ENCODE results near the gene CLCN7. TPM values are rescaled to one million over a fixed set of nuclear protein-coding genes. Genes with fewer than 3 reads are reported as not detected.

The CLCN7 gene
- total RNA-seq (10 to 100 TPM; 28.4 to 70.9 (median 62.8) TPM), polyA plus RNA-seq (10 to 100 TPM; 16.3 to 31.0 TPM)
- long read RNA-seq, donor 1, transcript CLCN7-209 (7 exons, 2,740 nt): major isoform, 7 of 72 reads
- long read RNA-seq, donor 1, partial matches to known transcripts: 50 of 72 reads
- long read RNA-seq, donor 1, other reads (novel, unspliced or antisense): 13 of 72 reads
- long read RNA-seq, donor 2, full-length matches to known transcripts: 9 of 9 reads
- long read RNA-seq, donor 2, partial matches to known transcripts: 0 of 9 reads
- long read RNA-seq, donor 2, other reads (novel, unspliced or antisense): 0 of 9 reads
- long read RNA-seq, donor 3, full-length matches to known transcripts: 66 of 145 reads
- long read RNA-seq, donor 3, partial matches to known transcripts: 45 of 145 reads
- long read RNA-seq, donor 3, other reads (novel, unspliced or antisense): 34 of 145 reads

DNA sequence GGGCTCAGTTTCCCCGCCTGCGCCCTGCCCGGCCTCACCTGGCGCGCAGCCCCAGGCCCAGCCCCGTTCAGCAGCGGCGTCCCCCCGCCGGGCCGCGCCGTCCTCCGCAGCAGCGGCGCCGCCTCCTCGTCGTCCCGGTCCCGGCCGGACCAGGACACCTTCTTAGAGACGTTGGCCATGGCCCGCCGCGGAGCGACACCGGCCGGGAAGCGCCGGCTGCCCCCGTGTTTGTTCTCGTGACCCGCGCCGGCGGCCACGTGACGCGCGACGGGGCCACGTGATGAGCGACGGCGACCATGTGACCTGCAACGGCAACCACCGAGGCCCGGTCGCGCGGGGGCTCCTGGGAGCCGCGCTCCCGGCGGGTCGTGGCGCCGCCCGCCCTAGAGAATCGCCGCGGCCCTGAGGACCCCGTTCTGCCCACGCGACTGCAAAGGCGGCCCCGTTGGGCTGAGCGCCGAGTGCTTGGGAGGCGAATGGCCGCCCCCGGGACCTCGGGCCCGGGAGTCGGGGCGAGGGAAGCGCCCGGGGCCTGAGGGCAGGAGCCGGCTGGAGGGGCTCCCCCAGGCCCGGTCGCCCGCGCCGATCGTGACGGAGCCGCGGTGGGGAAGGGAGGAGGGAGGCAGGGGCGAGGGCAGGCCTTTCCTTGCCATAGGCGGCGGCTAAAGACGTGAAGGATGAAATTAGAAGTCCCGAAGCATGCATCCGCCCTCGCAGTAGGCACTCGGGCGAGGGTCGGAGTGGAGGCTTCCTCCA lies at the start of gene CLCN7:
Gene CLCN7, minus strand, starts transcription at position 233 of the 756 bp plus-strand sequence. Its CDS starts 54 bp downstream, at position 179.
- peak; percentile 55 for TF ChIP-seq EP300 (IDR thresholded peaks at IDR 0.05)
- peak; percentile 87 for TF ChIP-seq POLR2A (IDR thresholded peaks at IDR 0.05)
- TF ChIP-seq CTCF (IDR thresholded peaks at IDR 0.05): no peak
- no peaks in the 10 kb centered on the region for H3K9me3 ChIP-seq
- intact Hi-C loops (cut with DNase I): loop anchor here in 1 of 4 donors (10.0 kb wide), 1 partner anchor 220 kb away; no protein-coding TSS in a partner anchor
- DNase-seq: peak; percentile 87 to 93 (median 90)
- H3K4me1 ChIP-seq (ENCODE audit: insufficient read depth): peaks cover 11% of the 10 kb centered on the region
- H3K4me3 ChIP-seq: peak within 1 kb of the TSS; percentile 68
- peak within 1 kb of the TSS; percentile 79 to 91 for H3K27ac ChIP-seq
- no peaks in the 10 kb centered on the region for H3K36me3 ChIP-seq
- H3K27me3 ChIP-seq: no peaks in the 10 kb centered on the region
- 0 to 1% (median 1%) methylated on average over 23 to 99 of the region's 99 CpGs for WGBS, 3 donors

DNA sequence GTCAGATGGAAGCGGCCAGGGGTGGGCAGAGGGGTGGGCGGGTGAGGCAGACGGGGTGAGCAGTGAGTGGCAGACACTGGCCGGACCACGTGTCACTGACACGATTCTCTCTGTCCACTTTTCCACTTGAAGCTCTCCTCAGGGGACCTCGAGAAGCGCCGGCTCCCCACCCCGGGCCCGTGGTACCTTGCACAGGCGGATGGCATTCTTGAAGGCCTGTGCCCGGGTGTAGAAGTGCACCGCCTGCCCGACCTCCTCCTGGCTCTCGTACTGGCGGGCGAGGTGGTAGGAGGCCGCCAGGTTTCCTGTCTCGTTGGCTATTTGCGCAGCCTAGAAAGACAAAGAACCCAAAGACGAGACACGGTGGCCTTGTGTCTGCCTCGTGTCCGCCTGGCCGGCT lies 49.5 kb upstream of the CLCN7 start:
- TF ChIP-seq EP300 (IDR thresholded peaks at IDR 0.05): no peak
- no peak for TF ChIP-seq CTCF (IDR thresholded peaks at IDR 0.05)
- no peak for TF ChIP-seq POLR2A (IDR thresholded peaks at IDR 0.05)
- Histone ChIP-seq H3K36me3 (no peaks in the 10 kb centered on the region), H3K4me3 (no peak overlapping the region), H3K27me3 (no peaks in the 10 kb centered on the region), H3K9me3 (no peaks in the 10 kb centered on the region), H3K27ac (no peak overlapping the region), H3K4me1 (ENCODE audit: insufficient read depth) (peaks cover 9% of the 10 kb centered on the region)
- intact Hi-C loops (cut with DNase I): no loop called here
- no peak for DNase-seq
- whole genome bisulfite sequencing, 3 donors: 91 to 92% (median 92%) methylated on average over 26 of the region's 26 CpGs

DNA sequence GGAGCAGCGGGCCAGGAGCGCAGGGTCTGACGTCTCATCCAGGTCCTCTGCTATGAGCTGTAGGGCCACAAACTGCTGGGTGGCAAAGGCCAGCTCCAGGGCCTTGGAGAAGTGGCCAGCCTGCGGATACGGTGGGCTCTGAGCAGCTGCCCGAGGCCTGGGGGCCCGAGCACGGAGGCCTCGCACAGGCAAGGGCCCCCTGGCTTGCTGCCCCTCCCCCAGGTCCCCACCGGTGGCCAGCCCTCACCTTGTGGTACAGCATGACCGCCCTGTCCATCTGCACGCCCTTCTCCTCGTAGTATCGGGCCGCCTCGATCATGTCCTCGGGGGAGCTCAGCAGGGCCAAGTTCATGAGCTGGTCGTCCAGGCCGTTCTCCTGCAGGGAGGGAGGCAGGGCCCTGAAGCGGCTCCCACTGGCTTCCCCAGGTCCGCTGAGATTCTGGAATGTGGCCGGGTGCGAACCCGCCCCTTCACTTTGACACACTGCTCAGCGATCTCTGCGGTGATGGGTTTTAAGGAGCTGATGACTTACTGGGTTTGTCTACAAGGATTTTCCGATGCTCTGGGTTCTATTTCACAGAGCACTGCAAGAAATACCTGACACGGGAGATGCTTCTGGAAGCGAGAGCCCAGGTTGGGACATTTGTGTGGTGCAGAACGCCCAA lies 48.9 kb upstream of the CLCN7 start:
- no peak overlapping the region for H3K27ac ChIP-seq
- H3K4me1 ChIP-seq (ENCODE audit: insufficient read depth): peaks cover 9% of the 10 kb centered on the region
- DNase-seq: no peak
- 86 to 94% (median 89%) methylated on average over 27 to 30 of the region's 30 CpGs for WGBS, 3 donors
- H3K9me3 ChIP-seq: no peaks in the 10 kb centered on the region
- H3K36me3 ChIP-seq: no peaks in the 10 kb centered on the region
- TF ChIP-seq EP300 (IDR thresholded peaks at IDR 0.05): no peak
- no peaks in the 10 kb centered on the region for H3K27me3 ChIP-seq
- no peak overlapping the region for H3K4me3 ChIP-seq
- intact Hi-C loops (cut with DNase I): no loop called here

GRCh38 chr16:1520461-1520860 lies 45.6 kb upstream of the CLCN7 start:
- H3K36me3 ChIP-seq: no peaks in the 10 kb centered on the region

More at GRCh38 chr16:1520461-1520860, 45.6 kb upstream of the CLCN7 start:
- no peak for DNase-seq
- H3K4me1 ChIP-seq (ENCODE audit: insufficient read depth): no peaks in the 10 kb centered on the region
- H3K4me3 ChIP-seq: no peak overlapping the region
- intact Hi-C loops (cut with DNase I): no loop called here
- 89 to 90% (median 89%) methylated on average over 19 of the region's 19 CpGs for WGBS, 3 donors
- H3K27ac ChIP-seq: no peak overlapping the region
- H3K27me3 ChIP-seq: no peaks in the 10 kb centered on the region
- H3K9me3 ChIP-seq: no peaks in the 10 kb centered on the region
- TF ChIP-seq POLR2A (IDR thresholded peaks at IDR 0.05): no peak
- TF ChIP-seq CTCF (IDR thresholded peaks at IDR 0.05): no peak
- TF ChIP-seq EP300 (IDR thresholded peaks at IDR 0.05): no peak

All from ovary (tissue), 10 donors.